HG02623 (cell line): ENCODE measurements around the gene SYT12.

Experiments
- ATAC-seq: cut with Tn5 transposase; IDR thresholded peaks from one replicate; pipeline ENCODE4 v1.9.1; 2021; ENCODE audit warnings: moderate library complexity; ENCODE audit not compliant: unreplicated experiment

SYT12 gene

DNA sequence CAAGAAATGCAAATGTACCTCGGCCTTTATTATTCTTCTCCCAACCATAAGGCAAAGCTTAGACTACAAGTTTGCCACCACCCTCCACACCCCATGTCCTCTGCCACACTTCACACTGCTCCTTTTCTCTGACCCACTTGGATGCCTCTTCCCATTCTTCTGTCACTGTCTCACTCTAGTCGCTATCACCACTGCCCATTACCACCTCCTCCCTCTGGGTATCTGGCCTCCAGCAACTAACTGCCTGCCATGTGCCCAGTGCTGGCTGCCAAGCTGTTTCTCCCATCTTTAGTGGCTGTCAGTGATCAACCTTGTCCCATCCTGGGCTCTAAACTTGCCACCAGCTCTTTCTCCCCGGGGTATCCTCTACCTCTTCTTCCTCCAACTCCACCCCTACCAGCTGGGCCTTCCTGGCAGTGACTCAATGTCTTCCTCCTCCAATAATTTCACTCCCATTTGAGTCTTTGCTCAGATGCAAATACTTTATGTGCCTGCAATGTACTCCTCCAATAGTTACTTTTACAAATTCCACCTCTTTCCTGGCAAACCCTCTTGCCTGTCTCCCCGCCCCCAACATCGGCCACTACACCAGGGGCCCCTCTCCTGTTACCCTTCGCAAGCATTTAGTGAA lies 76.0 kb downstream of the SYT12 start:
- ATAC-seq = no peak

DNA sequence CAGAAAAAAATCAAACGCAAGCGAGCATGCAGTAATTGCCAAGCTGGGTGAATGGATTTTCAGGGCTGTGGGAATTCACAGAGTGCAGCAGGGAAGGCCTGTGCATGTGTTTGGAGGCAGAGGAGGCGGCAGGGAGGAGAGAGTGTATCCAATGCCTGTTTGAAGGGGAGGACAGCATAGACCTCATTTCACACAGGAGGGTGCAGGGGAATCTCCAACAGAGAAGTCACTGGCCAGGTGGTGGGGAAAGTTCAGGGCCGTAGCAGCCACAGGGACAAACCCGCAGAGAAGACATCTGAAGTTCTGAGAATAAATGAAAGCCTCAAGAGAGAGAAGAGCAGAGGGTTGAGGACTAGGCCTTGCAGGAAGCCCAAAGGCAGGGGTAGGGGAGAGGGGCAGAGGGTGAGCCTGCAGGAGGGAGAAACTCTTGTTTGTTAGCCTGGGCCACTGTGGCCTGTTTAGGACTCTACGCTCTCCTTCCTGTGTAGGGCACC lies 76.9 kb downstream of the SYT12 start:
- ATAC-seq = no peak
